ENCODE measurements around the gene FER. TPM values are rescaled to one million over a fixed set of nuclear protein-coding genes. Genes with fewer than 3 reads are reported as not detected.

Gene FER
- total and polyA plus RNA-seq, 8 donors = 1.7 to 218 (median 24.0) TPM

GRCh38 chr5:108743319-108743718 lies 4.4 kb upstream of the FER start:
- intact Hi-C loops (cut with DNase I; ENCODE audit: low total_unique reads) = no loop called here
- TF ChIP-seq EP300 (IDR thresholded peaks at IDR 0.05) (no peak), POLR2A (IDR thresholded peaks at IDR 0.05) (no peak)

GRCh38 chr5:108743846-108744245 lies 3.9 kb upstream of the FER start:
- Histone ChIP-seq H3K36me3 (no peaks in the 10 kb centered on the region), H3K4me1 (peaks cover 0 to 18% (median 5%) of the 10 kb centered on the region in 4 donors), H3K27ac (no peak overlapping the region), H3K4me3 (no peak overlapping the region), H3K27me3 (no peaks in the 10 kb centered on the region), H3K9me3 (no peaks in the 10 kb centered on the region)
- 74 to 85% (median 82%) methylated on average over 3 of the region's 3 CpGs for WGBS, 5 donors
- no peak for DNase-seq
- TF ChIP-seq POLR2A (IDR thresholded peaks at IDR 0.05) = no peak
- TF ChIP-seq POLR2AphosphoS5 (IDR thresholded peaks at IDR 0.05) = no peak
- TF ChIP-seq, protein P1, sequence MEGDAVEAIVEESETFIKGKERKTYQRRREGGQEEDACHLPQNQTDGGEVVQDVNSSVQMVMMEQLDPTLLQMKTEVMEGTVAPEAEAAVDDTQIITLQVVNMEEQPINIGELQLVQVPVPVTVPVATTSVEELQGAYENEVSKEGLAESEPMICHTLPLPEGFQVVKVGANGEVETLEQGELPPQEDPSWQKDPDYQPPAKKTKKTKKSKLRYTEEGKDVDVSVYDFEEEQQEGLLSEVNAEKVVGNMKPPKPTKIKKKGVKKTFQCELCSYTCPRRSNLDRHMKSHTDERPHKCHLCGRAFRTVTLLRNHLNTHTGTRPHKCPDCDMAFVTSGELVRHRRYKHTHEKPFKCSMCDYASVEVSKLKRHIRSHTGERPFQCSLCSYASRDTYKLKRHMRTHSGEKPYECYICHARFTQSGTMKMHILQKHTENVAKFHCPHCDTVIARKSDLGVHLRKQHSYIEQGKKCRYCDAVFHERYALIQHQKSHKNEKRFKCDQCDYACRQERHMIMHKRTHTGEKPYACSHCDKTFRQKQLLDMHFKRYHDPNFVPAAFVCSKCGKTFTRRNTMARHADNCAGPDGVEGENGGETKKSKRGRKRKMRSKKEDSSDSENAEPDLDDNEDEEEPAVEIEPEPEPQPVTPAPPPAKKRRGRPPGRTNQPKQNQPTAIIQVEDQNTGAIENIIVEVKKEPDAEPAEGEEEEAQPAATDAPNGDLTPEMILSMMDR (IDR thresholded peaks at IDR 0.05) = no peak
- TF ChIP-seq EP300 (IDR thresholded peaks at IDR 0.05) = no peak
- intact Hi-C loops (cut with DNase I; ENCODE audit: low total_unique reads) = no loop called here

More at GRCh38 chr5:108743319-108743718, 4.4 kb upstream of the FER start:
- no peaks in the 10 kb centered on the region for H3K9me3 ChIP-seq
- 86 to 100% (median 96%) methylated on average over 1 of the region's 1 CpG for WGBS, 5 donors
- DNase-seq = no peak
- H3K4me3 ChIP-seq = no peak overlapping the region
- no peaks in the 10 kb centered on the region for H3K27me3 ChIP-seq
- no peak overlapping the region for H3K27ac ChIP-seq
- no peaks in the 10 kb centered on the region for H3K36me3 ChIP-seq
- H3K4me1 ChIP-seq = peaks cover 0 to 18% (median 5%) of the 10 kb centered on the region in 4 donors

DNA sequence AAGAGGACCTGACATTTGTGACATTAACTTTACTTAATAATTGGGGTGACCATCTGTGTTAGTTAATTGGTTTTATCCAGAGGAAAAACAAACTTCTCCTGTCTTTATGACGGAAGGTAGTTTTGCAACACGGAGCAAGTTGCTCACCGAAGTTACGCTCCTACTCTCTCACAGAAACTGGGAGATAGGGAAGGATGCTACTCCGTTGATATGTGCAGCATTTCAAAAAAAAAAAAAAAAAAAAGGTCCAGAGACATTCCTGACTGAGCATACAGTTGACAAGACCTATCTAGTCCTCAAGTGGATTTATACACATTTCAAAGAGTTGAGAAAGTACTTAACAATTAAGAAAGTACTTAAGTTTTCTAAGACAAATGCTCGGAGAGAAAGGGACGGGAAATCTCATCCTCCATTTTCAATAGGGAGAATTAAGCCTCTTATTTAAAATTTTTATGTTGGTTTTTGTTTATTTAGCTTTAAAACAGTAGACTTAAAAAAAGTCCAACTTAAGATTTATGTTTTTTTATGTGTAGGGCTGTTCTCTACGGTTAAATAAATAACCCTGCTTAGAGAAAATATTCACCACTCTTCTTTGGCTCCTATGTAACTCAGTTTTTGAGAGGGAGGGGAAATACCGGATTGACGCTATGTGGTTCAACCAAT lies 455 bp upstream of the FER start:
- TF ChIP-seq, protein P1 (IDR thresholded peaks at IDR 0.05) = no peak
- DNase-seq = peak in 1 of 2 donors; percentile 11
- intact Hi-C loops (cut with DNase I; ENCODE audit: low total_unique reads) = no loop called here
- Histone ChIP-seq H3K9me3 (no peaks in the 10 kb centered on the region), H3K27ac (peak overlapping the region in 4 of 5 donors; percentile 96 to 99 (median 97)), H3K36me3 (no peaks in the 10 kb centered on the region), H3K4me1 (peaks cover 0 to 40% (median 17%) of the 10 kb centered on the region in 4 donors), H3K4me3 (peak overlapping the region; percentile 65 to 91 (median 82)), H3K27me3 (no peaks in the 10 kb centered on the region)
- WGBS, 5 donors = 51 to 53% (median 52%) methylated on average over 10 of the region's 10 CpGs

DNA sequence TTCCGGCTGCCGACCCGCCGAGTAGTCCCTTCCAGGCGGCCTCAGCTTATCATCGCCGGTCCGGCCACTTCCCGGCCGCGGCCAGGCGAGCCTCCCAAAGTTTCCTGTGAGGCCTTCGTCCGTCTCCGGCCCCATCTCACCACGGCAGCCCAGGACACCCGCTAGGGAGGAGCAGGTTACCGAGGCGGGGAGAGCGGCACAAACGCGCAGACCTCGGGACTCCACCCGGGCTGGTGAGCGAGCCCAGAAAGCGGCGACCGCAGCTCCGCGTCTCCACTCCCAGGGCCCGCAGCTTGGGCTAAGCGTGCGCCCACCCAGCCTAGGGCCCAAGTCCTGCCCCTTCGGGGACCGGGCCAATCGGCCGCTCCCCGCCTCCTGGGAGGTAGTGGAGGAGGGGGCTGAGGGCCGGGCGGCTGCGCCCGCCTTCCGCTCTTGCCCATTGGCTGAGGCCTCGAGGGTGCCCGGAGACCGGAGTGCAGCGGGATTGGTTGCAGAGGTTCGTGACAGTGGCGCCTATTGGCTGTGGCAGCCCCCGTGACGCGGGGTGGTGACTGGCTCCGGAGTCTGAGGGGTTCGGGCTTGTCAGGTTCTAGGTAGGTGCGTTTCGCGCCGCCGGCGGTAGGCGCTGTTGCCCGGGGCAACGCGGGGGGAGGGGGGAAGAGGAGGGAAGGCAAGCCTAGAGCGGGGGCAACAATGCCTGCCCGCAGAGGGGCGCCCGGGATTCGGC lies 867 bp downstream of the FER start:
- Histone ChIP-seq H3K4me3 (peak overlapping the region; percentile 65 to 91 (median 82)), H3K27me3 (no peaks in the 10 kb centered on the region), H3K36me3 (no peaks in the 10 kb centered on the region), H3K9me3 (no peaks in the 10 kb centered on the region), H3K27ac (peak overlapping the region; percentile 96 to 99 (median 97)), H3K4me1 (peaks cover 0 to 40% (median 23%) of the 10 kb centered on the region in 4 donors)
- TF ChIP-seq, protein P1 (IDR thresholded peaks at IDR 0.05) = peak in 1 of 7 experiments; percentile 20
- TF ChIP-seq POLR2A (IDR thresholded peaks at IDR 0.05) (peak in 2 of 4 donors; percentile 88 to 96), EP300 (IDR thresholded peaks at IDR 0.05) (no peak), POLR2AphosphoS5 (IDR thresholded peaks at IDR 0.05) (peak; percentile 99)
- intact Hi-C loops (cut with DNase I; ENCODE audit: low total_unique reads) = no loop called here
- peak; percentile 99 to 100 for DNase-seq
- 0% methylated on average over 18 to 69 of the region's 69 CpGs for WGBS, 5 donors
